ENCODE results near the gene VPS13D. TPM values are rescaled to one million over a fixed set of nuclear protein-coding genes. Genes with fewer than 3 reads are reported as not detected.
A peak's percentile ranks its signal among the peaks of the same experiment; 100 is the strongest.
"Not testable (repeated sequence)": the region's sequence is repeated elsewhere in the genome, so short reads cannot be mapped to it uniquely, and the experiment has no call there.

Gene VPS13D
- total and polyA plus RNA-seq, 2 experiments from 2014 or later: 10.7 to 34.9 TPM

GRCh38 chr1:12222700-12223099, 7.1 kb upstream of the VPS13D start:
- not testable (repeated sequence) for ATAC-seq; H3K4me3 Mint-ChIP-seq; H3K4me2 ChIP-seq; H3K27me3 Mint-ChIP-seq (ENCODE audit: insufficient read depth, low read depth, poor library complexity); H3K9me2 ChIP-seq (ENCODE audit: insufficient read depth); H4K20me1 ChIP-seq (replicated peaks; ENCODE audit: insufficient read depth); H3F3A ChIP-seq (replicated peaks; ENCODE audit: low read depth); H3K36me3 Mint-ChIP-seq (ENCODE audit: low read depth); H3K79me2 ChIP-seq (replicated peaks; ENCODE audit: insufficient read depth); H3K4me1 ChIP-seq (ENCODE audit: insufficient read depth); H2AFZ ChIP-seq; H3K4me1 Mint-ChIP-seq; H3K27me3 ChIP-seq (ENCODE audit: insufficient read depth); DNase-seq (ENCODE audit: low spot score); H3K4me3 ChIP-seq; H3K27ac ChIP-seq (ENCODE audit: low read depth); H3K36me3 ChIP-seq (ENCODE audit: insufficient read depth); H3K27ac Mint-ChIP-seq
- peaks cover 39% of the 10 kb centered on the region for H3K9me3 Mint-ChIP-seq

GRCh38 chr1:12224092-12224491, 5.7 kb upstream of the VPS13D start:
- H3K4me3 ChIP-seq; H3K9me2 ChIP-seq (ENCODE audit: insufficient read depth); H3K4me2 ChIP-seq; H3K36me3 Mint-ChIP-seq (ENCODE audit: low read depth); H3F3A ChIP-seq (replicated peaks; ENCODE audit: low read depth); H3K27me3 ChIP-seq (ENCODE audit: insufficient read depth); H3K27me3 Mint-ChIP-seq (ENCODE audit: insufficient read depth, low read depth, poor library complexity); DNase-seq (ENCODE audit: low spot score); H3K4me1 Mint-ChIP-seq; H3K79me2 ChIP-seq (replicated peaks; ENCODE audit: insufficient read depth); H2AFZ ChIP-seq; H3K27ac ChIP-seq (ENCODE audit: low read depth); H4K20me1 ChIP-seq (replicated peaks; ENCODE audit: insufficient read depth); H3K4me3 Mint-ChIP-seq; H3K27ac Mint-ChIP-seq; ATAC-seq; H3K36me3 ChIP-seq (ENCODE audit: insufficient read depth); H3K4me1 ChIP-seq (ENCODE audit: insufficient read depth): not testable (repeated sequence)
- peaks cover 39% of the 10 kb centered on the region for H3K9me3 Mint-ChIP-seq

GRCh38 chr1:12228979-12229378, 851 bp upstream of the VPS13D start:
- peaks cover 15% of the 10 kb centered on the region; the same call in 1 of the 2 replicates for H3K4me1 ChIP-seq (ENCODE audit: insufficient read depth)
- TF ChIP-seq STAT1 (IDR thresholded peaks at IDR 0.05; ENCODE audit: unreplicated experiment) (no peak), REST (IDR thresholded peaks at IDR 0.05; ENCODE audit: unreplicated experiment) (no peak), POLR2AphosphoS5 (IDR thresholded peaks at IDR 0.05; ENCODE audit: low read depth) (no peak), ZNF462 (CRISPR knock-in tag; IDR thresholded peaks at IDR 0.05) (no peak)
- Mint-ChIP-seq H3K4me3 (peak overlapping the region; percentile 60; the same call in 1 of the 3 replicates), H3K4me1 (peaks cover 15% of the 10 kb centered on the region), H3K27me3 (ENCODE audit: insufficient read depth, low read depth, poor library complexity) (peaks cover 5% of the 10 kb centered on the region), H3K36me3 (ENCODE audit: low read depth) (peaks cover 3% of the 10 kb centered on the region; the same call in 2 of the 3 replicates), H3K27ac (no peak overlapping the region), H3K9me3 (peaks cover 8% of the 10 kb centered on the region; the same call in 2 of the 3 replicates)
- H3K36me3 ChIP-seq (ENCODE audit: insufficient read depth): no peaks in the 10 kb centered on the region
- H3K4me3 ChIP-seq: no peak overlapping the region
- H3F3A ChIP-seq (replicated peaks; ENCODE audit: low read depth): peaks cover 6% of the 10 kb centered on the region; the same call in 1 of the 2 replicates
- peaks cover 37% of the 10 kb centered on the region for H3K79me2 ChIP-seq (replicated peaks; ENCODE audit: insufficient read depth)
- no peaks in the 10 kb centered on the region for H3K27me3 ChIP-seq (ENCODE audit: insufficient read depth)
- ATAC-seq (no peak), DNase-seq (ENCODE audit: low spot score) (no peak)
- H3K9me2 ChIP-seq (ENCODE audit: insufficient read depth): no peaks in the 10 kb centered on the region
- no peaks in the 10 kb centered on the region; the same call in 1 of the 2 replicates for H4K20me1 ChIP-seq (replicated peaks; ENCODE audit: insufficient read depth)
- no peak overlapping the region for H3K27ac ChIP-seq (ENCODE audit: low read depth)
- H3K4me2 ChIP-seq: no peak overlapping the region
- no peak overlapping the region for H2AFZ ChIP-seq

All from GM23338 (cell line).